Measurements from ENCODE around the gene FBXO38.
A peak's percentile ranks its signal among the peaks of the same experiment; 100 is the strongest.

FBXO38 gene

DNA sequence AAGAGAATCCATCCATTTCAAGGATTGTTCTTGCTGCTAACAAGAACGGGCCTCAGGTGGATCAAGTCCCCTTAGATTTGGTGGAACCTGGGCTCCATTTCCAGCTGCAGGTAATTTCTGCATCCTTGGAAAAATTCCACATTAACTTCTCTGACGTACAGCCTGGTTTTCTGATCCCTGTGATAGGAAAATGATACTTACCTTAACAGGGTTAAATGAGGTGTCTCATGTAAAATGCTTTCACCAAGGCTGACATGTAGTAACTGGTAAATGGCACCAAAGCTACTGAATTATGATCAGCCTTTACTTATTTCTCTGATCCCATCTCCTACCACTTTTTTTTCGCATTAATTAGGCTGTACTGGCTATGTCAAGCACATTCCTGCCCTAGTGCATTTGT is 93.7 kb downstream of the FBXO38 start:
- DNase-seq = no peak

DNA sequence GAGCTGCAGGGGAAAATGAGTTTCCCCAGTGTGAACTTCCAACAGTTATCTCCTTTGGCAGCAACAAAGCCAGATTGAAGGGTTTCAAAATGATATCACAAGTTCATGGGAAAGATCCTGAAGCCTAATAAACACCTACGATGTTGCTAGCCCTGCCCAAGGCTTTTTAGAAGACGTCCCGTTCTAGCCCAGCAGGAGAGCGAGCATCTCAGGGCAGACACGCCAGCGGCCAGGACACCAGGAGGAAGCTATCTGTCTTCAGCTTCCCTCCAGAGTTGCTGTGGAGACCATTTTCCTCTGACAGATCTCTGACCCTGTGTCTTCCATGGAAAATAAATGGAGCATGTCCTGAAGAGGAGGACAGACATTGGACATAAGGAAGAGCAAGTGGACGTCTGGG is 98.4 kb downstream of the FBXO38 start:
- DNase-seq = no peak

DNA sequence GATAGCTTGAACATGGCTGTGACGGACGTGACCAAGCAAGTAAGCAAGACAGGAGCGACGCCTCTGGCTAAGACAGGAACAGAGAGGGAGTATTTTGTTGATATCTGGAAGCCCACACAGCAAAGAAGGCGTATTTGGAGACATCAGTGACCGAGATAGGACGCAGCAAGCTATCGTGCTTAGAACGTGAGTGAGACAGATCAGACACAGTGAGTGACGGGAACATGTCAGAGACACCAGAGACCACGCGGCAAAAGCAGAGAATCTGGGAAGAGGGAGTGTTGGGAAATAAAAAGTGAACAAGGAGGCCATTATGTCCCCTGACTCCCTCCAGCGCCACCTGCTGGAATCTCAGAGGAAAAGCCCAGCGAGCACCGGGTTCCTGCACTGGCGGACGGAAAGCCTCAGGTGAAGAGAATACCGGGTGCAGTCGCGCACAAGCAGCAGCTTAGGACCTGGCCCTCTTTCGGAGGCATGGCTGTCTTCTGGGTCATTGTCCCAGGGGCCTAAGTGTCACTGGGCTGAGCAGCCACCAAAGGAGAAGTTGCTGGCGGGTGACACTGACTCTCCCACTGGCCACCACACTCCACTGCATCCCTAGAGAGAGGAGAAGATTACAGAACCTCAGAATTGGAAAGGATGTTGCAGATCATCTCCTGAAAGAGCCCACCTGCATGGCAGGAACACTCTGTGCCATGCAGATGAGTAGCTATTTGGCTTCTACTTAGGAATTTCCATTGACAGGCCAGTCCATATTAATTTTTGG is 99.1 kb downstream of the FBXO38 start:
- peak; percentile 19 for DNase-seq

DNA sequence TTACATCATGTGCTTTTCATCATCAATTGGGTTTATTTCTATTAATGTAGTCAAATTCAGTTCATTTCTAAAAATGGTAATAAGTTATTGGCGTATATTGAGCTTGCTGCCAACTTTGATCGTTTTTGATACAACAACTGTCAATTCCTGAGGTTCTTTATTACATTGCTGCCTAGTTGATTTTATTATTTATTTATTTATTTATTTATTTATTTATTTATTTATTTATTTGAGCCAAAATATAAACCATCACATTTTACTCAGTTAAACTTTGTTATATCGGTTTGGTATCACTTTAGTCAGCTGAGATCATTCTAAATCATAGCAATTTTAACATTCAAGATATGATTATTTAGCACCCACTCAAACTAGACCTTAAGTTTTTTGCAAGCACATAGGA is 100.0 kb downstream of the FBXO38 start:
- no peak for DNase-seq

DNA sequence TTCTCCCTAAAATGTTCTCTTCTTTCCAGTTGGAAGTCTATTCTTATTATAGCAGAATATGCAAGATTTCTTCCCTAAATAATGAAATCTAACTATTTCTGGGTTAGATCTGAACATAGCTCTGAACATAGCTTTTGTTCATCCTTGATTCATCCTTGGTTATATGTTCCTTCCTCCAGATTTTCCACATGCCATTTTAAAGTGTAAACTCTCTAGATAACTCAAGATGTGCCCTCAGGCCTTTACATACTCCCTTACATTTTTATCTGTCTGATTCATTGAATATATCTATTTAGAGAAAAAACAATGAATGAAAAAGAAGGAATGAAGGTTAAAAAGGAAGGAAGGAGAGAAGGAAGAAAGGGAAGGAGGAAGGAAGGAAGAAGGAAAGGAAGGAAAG is 100.9 kb downstream of the FBXO38 start:
- no peak for DNase-seq

GRCh38 chr5:148486456-148486855 is 102.7 kb downstream of the FBXO38 start:
- DNase-seq = no peak

DNA sequence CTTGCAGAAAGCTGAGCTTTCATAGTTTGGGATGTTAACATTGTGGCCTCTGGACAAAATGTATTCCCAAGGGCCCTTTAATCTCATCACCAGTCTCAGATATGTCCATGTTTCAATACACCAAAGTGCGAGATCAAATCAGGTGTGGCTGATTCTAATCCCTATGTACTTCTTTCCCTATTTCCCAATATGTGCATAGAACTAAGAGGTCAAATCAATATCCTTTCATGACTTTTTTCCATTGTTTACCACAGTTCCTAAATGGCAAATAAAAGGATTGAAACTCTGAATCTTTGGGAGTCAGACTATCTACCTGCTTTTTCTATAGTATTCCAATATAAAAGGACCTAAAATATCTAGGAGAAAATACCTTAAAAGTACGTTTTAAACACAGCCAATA is 105.0 kb downstream of the FBXO38 start:
- no peak for DNase-seq

GRCh38 chr5:148491015-148491792 is 107.4 kb downstream of the FBXO38 start:
- DNase-seq = no peak

- DNase-seq = no peak
These were observed 108.0 kb downstream of the FBXO38 start for GRCh38 chr5:148491793-148492184.

DNA sequence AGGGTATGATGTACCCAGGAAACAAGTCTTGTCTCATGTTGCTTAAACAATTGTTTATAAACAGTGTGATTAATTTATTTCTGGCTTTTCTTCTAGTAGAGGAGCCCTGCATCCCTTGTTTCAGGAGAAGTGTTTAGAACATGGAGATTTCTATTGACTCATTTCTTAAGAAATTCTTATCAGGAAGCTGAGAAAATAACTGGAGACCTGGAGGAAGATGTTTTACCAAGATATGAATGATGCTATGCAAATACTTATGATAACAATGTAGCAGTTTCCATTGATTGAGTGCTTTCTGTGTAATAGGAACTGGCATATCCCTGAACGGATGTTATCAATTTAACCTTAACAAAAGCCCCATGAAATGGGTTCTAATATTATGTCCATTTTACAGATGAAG is 108.6 kb downstream of the FBXO38 start:
- DNase-seq = no peak
